Mammary epithelial cell (primary cell): ENCODE data around the gene TNPO2.

Source experiments
- CTCF ChIP-seq, 2 donors: IDR thresholded peaks in 1 of 2; conservative IDR thresholded peaks in 1 of 2; 2 replicates each; pipeline ENCODE4 v1.5.1; 2011 to 2012; ENCODE audit warnings: inconsistent platforms in 2 of 2, low read length in 2 of 2, mild to moderate bottlenecking in 2 of 2, control low read depth in 1 of 2, low read depth in 1 of 2; ENCODE audit not compliant: insufficient read depth in 1 of 2; ENCODE audit errors: extremely low read depth in 1 of 2
- EZH2 ChIP-seq: IDR thresholded peaks from 2 replicates; pipeline ENCODE4 v1.6.1; 2012; ENCODE audit warnings: low read length, inconsistent platforms, borderline replicate concordance

- TF ChIP-seq CTCF (conservative IDR thresholded peaks at IDR 0.05 in 1 of 2, IDR thresholded peaks at IDR 0.05 in 1 of 2; ENCODE audit: extremely low read depth in 1 of 2, insufficient read depth in 1 of 2, low read depth in 1 of 2, low read length in 2 of 2) (no peak), EZH2 (no peak)
These were observed 66.7 kb downstream of the TNPO2 start for GRCh38 chr19:12656899-12657571.
